Measurements from ENCODE around the gene ERGIC1.

ERGIC1 gene

GRCh38 chr5:172984244-172984953 is 150.3 kb downstream of the ERGIC1 start:
- Mint-ChIP-seq H3K9me3 (no peaks in the 10 kb centered on the region), H3K4me1 (peaks cover 24% of the 10 kb centered on the region), H3K4me3 (peak overlapping the region; percentile 97), H3K36me3 (ENCODE audit: low read depth) (peaks cover 19% of the 10 kb centered on the region), H3K27me3 (ENCODE audit: low read depth, poor library complexity) (peaks cover 17% of the 10 kb centered on the region), H3K27ac (peak overlapping the region; percentile 89)
- no peak for TF ChIP-seq CTCF (IDR thresholded peaks at IDR 0.05)
- DNase-seq: peak; percentile 53

- TF ChIP-seq CTCF (IDR thresholded peaks at IDR 0.05): no peak
- Mint-ChIP-seq H3K27me3 (ENCODE audit: low read depth, poor library complexity) (peaks cover 11% of the 10 kb centered on the region), H3K4me1 (peaks cover 24% of the 10 kb centered on the region), H3K36me3 (ENCODE audit: low read depth) (peaks cover 19% of the 10 kb centered on the region), H3K9me3 (no peaks in the 10 kb centered on the region), H3K4me3 (peak overlapping the region; percentile 73), H3K27ac (no peak overlapping the region)
- no peak for DNase-seq
Measured at GRCh38 chr5:172985596-172985995, 151.5 kb downstream of the ERGIC1 start.

DNA sequence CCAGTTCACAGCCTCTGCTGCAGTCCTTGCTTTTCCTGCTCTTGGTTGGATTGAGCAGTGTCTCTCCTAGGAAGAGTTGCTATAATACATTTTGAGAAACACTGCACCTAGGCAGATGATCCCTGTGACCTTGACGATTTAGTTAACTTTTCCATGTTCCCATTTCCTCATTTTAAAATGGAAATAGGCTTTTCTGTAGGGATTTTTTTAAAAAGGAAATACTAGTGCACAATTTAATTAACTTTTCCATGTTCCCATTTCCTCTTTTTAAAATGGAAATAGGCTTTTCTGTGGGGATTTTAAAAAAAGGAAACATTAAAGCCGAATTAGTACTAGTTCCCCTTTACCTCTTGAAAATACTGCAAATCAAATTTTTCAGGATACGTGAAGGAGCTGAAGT is 154.2 kb downstream of the ERGIC1 start:
- Mint-ChIP-seq H3K27me3 (ENCODE audit: low read depth, poor library complexity) (peaks cover 6% of the 10 kb centered on the region), H3K36me3 (ENCODE audit: low read depth) (peaks cover 44% of the 10 kb centered on the region), H3K27ac (no peak overlapping the region), H3K9me3 (no peaks in the 10 kb centered on the region), H3K4me1 (peaks cover 23% of the 10 kb centered on the region), H3K4me3 (no peak overlapping the region)
- TF ChIP-seq CTCF (IDR thresholded peaks at IDR 0.05): no peak
- no peak for DNase-seq

DNA sequence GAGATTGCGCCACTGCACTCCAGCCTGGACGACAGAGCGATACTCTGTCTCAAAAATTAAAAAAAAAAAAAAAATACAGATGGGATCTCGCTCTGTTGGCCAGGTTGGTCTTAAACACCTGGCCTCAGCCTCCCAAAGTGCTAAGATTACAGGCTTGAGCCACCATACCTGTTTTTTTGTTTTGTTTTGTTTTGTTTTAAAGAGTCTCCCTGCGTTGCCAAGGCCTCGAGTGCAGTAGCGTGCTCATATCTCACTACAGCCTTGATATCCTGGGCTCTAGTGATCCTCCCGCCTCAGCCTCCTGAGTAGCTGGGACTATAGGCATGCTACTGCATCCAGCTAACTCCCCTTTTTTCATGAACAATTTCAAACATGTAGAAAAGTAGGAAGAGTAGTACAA is 156.7 kb downstream of the ERGIC1 start:
- no peak for DNase-seq
- no peak for TF ChIP-seq CTCF (IDR thresholded peaks at IDR 0.05)
- peaks cover 6% of the 10 kb centered on the region for H3K27me3 Mint-ChIP-seq (ENCODE audit: low read depth, poor library complexity)
- no peaks in the 10 kb centered on the region for H3K9me3 Mint-ChIP-seq
- H3K27ac Mint-ChIP-seq: peak overlapping the region; percentile 49
- peaks cover 52% of the 10 kb centered on the region for H3K36me3 Mint-ChIP-seq (ENCODE audit: low read depth)
- H3K4me1 Mint-ChIP-seq: peaks cover 6% of the 10 kb centered on the region
- H3K4me3 Mint-ChIP-seq: no peak overlapping the region

DNA sequence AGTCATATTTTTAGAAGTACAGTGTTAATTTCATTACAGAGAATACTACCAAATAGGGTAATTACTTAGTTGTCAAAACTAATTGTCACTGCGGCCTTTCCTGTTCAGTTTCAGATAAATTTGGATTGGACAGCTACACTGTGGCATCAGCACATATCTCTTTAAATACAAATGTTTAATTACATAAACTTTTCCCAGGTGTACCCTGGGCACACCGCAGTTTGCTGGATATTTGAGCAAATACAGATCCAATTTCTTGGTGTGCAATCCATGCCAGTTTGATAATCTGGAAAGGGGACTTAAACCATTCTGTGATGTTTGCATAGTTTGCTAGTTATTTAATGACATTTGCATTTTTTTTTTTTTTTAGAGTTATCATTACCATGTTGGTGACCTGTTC is 160.4 kb downstream of the ERGIC1 start:
- no peak for TF ChIP-seq CTCF (IDR thresholded peaks at IDR 0.05)
- H3K36me3 Mint-ChIP-seq (ENCODE audit: low read depth): peaks cover 61% of the 10 kb centered on the region
- no peaks in the 10 kb centered on the region for H3K9me3 Mint-ChIP-seq
- H3K27ac Mint-ChIP-seq: peak overlapping the region; percentile 74
- H3K4me1 Mint-ChIP-seq: peaks cover 5% of the 10 kb centered on the region
- no peak overlapping the region for H3K4me3 Mint-ChIP-seq
- peaks cover 5% of the 10 kb centered on the region for H3K27me3 Mint-ChIP-seq (ENCODE audit: low read depth, poor library complexity)
- no peak for DNase-seq

DNA sequence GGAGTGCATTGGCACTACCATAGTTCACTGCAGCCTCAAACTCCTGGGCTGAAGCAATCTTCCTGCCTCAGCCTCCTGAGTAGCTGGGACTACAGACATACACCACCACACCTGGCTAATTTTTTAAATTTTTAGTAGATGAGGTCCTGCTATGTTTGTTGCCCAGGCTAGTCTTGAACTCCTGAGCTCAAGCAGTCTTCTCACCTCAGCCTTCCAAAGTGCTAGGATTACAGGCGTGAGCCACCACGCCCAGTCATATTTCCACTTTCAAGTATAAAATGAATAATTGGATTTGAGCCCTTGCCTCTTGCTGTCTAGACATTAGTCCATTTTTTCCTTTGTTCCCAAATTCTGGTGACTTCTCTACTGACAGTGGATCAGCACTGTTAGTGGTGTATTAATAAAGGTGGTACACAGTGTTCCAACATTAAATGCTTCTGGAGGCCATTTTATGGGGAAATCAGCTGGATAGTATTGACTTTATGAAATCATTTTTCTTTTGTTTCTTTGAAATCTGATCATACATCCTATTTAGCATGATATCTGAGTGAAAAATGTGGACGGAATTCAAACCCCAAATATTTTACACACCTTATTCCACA is 165.4 kb downstream of the ERGIC1 start:
- TF ChIP-seq CTCF (IDR thresholded peaks at IDR 0.05): no peak
- peaks cover 3% of the 10 kb centered on the region for H3K27me3 Mint-ChIP-seq (ENCODE audit: low read depth, poor library complexity)
- no peak overlapping the region for H3K27ac Mint-ChIP-seq
- peaks cover 33% of the 10 kb centered on the region for H3K36me3 Mint-ChIP-seq (ENCODE audit: low read depth)
- no peaks in the 10 kb centered on the region for H3K9me3 Mint-ChIP-seq
- H3K4me3 Mint-ChIP-seq: no peak overlapping the region
- peaks cover 21% of the 10 kb centered on the region for H3K4me1 Mint-ChIP-seq
- no peak for DNase-seq

All from nephron progenitor cell (in vitro differentiated cells).